Measurements from ENCODE around the gene CDK6.

Gene CDK6

GRCh38 chr7:92793656-92794205 is 42.6 kb downstream of the CDK6 start:
- DNase-seq (ENCODE audit: low read depth): no peak

- no peak for DNase-seq (ENCODE audit: low read depth)
Measured at GRCh38 chr7:92790992-92791391, 45.4 kb downstream of the CDK6 start.

GRCh38 chr7:92788559-92789183 is 47.7 kb downstream of the CDK6 start:
- DNase-seq (ENCODE audit: low read depth): no peak

- DNase-seq (ENCODE audit: low read depth): no peak
Measured at GRCh38 chr7:92785923-92786322, 50.5 kb downstream of the CDK6 start.

- DNase-seq (ENCODE audit: low read depth): no peak
Measured at GRCh38 chr7:92784935-92785334, 51.4 kb downstream of the CDK6 start.

- DNase-seq (ENCODE audit: low read depth): no peak
Measured at GRCh38 chr7:92783260-92784201, 52.8 kb downstream of the CDK6 start.

- no peak for DNase-seq (ENCODE audit: low read depth)
Measured at GRCh38 chr7:92782855-92783254, 53.5 kb downstream of the CDK6 start.

GRCh38 chr7:92782236-92782635 is 54.1 kb downstream of the CDK6 start:
- DNase-seq (ENCODE audit: low read depth): no peak

GRCh38 chr7:92781117-92781720 is 55.2 kb downstream of the CDK6 start:
- DNase-seq (ENCODE audit: low read depth): no peak

GRCh38 chr7:92778972-92779371 is 57.4 kb downstream of the CDK6 start:
- DNase-seq (ENCODE audit: low read depth): no peak

GRCh38 chr7:92777993-92778392 is 58.4 kb downstream of the CDK6 start:
- no peak for DNase-seq (ENCODE audit: low read depth)

- no peak for DNase-seq (ENCODE audit: low read depth)
Measured at GRCh38 chr7:92773808-92774207, 62.6 kb downstream of the CDK6 start.

GRCh38 chr7:92769844-92770243 is 66.5 kb downstream of the CDK6 start:
- no peak for DNase-seq (ENCODE audit: low read depth)

GRCh38 chr7:92769394-92769699 is 67.0 kb downstream of the CDK6 start:
- no peak for DNase-seq (ENCODE audit: low read depth)

GRCh38 chr7:92768501-92769393 is 67.6 kb downstream of the CDK6 start:
- no peak for DNase-seq (ENCODE audit: low read depth)

- no peak for DNase-seq (ENCODE audit: low read depth)
Measured at GRCh38 chr7:92767437-92767836, 68.9 kb downstream of the CDK6 start.

GRCh38 chr7:92766461-92767003 is 69.8 kb downstream of the CDK6 start:
- no peak for DNase-seq (ENCODE audit: low read depth)

- DNase-seq (ENCODE audit: low read depth): no peak
Measured at GRCh38 chr7:92765725-92766124, 70.6 kb downstream of the CDK6 start.

- no peak for DNase-seq (ENCODE audit: low read depth)
Measured at GRCh38 chr7:92763636-92764423, 72.5 kb downstream of the CDK6 start.

- no peak for DNase-seq (ENCODE audit: low read depth)
Measured at GRCh38 chr7:92762851-92763250, 73.5 kb downstream of the CDK6 start.

Data from activated T-helper 9 cell treated with anti-CD3 and anti-CD28 coated beads, Interleukin-2, amount 50 U/mL, for 16 hours (primary cell).